HK-2 (cell line): ENCODE results near the gene SMIM35.

Experiments
- DNase-seq: peaks from one replicate; pipeline ENCODE4 v3.0.0-alpha.2; 2018; ENCODE audit not compliant: unreplicated experiment

SMIM35 gene

DNA sequence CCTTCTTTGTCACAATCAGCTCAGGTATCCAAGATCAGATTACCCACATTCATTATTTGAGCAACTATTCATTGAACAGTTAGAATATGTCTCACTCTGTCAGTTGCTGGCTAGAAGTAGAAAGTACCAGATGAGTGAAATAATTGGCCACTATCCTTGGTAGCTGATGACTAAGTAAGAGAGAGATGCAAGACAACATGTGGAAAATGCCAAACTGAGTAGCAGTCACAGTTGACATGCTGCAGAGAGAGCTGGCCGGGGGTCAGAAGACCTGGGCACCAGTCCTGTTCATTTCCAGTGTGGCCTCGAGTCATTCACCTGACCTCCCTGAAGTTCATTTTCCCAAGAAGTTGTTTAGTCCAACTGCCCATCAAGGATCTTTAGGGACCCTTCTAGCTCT lies 22.5 kb upstream of the SMIM35 start:
- DNase-seq = no peak

DNA sequence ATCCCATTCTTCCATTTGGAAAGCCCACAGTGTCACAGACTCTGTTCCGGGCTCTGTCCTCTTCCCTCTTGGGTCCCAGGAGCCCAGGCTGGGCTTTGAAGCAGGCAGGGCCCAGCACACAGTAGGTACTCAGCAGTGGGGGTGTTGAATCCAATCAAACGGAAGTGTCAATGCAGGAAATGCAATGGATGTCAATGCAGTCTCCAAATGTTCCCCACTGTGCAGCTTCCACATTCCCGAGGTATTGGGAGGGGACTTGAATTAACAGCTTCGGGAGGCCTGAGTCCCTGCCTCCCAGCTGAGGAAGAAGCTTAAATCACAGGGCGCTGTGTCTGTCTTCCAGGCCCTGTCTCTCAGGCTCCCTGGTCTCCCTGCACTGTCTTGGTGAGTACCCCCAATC lies 21.8 kb upstream of the SMIM35 start:
- DNase-seq = no peak

DNA sequence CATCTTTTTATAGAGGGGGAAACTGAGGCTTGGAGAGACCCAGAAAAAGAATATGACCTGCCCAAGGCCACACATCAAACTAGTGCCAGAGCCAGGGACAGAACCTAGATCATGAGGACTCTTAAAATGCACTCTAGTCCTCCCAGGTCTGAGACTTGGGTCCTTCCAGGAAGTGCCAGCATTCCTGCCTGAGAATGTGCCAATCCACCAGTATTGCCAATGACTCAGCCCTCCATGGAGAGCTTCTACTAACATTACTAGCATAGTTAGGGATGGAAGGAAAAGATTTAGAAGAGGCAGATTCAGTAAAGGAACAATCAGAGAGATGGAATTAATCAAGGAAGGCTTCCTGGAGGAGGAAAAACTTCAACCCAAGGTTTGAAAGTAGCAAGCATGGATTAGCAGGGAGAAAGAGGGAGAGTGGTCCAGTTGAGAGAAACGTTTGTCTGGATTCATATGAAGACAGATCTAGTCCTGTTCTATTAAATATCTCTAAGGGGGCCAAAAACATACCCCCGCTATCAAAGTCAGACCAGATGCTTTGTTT lies 20.1 kb upstream of the SMIM35 start:
- no peak for DNase-seq

DNA sequence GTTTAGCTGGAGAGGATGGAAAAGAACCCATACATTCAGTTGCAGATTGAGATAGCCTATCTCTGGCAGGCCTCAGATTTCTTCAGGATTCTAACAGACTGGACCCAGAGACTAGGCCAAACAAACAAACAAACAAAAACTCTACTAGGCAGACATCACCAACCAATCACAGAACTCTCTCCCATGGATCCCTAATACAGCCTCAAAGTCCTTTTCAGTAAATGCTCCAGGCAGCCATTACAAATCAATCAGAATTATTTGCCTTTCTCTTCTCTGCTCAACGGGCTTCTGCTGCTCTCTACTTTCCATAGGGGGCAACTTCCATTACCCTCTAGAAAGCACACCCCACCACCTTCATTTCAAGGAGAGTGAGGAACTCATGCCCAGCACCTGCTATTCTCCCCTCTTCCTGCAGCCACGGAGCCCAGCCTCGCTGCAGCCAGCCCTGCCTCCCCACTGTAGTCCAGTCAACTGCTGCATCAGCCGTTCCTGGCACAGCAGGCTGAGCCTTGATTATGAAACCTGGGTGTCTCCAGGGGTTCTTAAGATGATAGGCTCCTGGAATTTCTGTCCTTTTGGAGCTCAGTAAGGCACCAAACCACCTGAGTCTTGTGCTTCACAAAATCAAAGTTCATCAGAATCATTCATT lies 19.0 kb upstream of the SMIM35 start:
- DNase-seq = no peak

DNA sequence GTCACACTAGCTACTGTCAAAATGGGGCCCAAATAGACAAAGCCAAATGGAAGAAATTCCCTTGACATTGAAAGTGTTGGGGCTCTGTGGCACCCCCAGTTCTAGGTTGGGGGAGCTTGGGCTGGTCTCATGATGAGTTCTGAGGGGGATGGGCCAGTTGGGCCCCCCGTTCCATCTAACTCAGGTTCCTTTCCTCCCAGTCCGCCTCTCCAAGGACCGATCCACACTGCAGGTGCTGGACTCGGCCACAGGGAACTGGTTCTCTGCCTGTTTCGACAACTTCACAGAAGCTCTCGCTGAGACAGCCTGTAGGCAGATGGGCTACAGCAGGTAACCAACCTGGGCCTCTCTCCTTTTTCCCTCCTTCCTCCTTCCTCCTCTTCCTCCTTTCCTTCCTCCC lies 17.7 kb upstream of the SMIM35 start:
- DNase-seq = no peak

DNA sequence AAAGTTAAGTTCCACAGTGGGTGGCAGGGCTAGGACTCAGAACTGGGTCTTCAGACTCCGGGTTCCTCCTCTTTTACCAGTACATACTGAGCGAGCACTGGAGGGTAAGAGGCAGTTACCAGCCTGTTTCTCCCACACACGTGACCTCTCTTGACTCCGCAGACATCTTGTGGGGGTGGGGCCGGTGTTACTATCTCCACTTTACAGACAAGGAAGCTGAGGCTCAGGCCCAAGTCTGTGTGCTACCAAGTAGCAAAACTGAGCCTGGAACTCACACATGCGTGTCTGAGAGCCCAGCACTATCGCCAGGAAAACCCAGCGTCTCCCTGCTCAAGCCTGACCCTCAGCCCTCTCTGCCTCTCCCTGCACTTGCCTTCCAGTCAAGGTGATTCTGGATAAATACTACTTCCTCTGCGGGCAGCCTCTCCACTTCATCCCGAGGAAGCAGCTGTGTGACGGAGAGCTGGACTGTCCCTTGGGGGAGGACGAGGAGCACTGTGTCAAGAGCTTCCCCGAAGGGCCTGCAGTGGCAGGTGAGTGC lies 16.0 kb upstream of the SMIM35 start:
- DNase-seq = no peak

DNA sequence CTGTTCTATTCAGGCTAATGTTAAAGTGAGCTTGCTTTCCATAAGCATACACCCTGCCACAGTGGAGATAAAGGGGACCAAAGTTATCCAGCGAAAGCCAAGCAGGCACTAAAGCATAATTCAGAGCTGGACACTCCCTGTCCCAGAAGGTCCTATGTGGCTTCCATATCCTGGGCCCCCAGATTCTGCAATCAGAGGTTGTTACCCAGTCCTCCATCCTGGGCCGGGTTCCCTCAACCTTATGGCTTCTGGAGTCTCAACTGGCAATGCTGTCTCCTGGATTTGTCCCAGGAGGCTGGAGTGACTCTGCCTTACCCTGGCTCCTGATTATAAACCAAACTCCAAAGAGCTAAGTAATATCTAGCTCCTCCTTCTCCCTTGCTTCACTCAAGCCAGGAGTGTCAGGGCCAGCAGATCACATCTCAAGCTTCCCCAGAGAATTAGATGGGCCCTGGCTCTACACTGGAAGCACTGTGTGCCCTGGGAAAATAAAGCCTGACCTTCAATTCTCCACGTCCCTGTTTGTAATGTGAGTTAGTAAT lies 14.0 kb upstream of the SMIM35 start:
- DNase-seq = no peak

DNA sequence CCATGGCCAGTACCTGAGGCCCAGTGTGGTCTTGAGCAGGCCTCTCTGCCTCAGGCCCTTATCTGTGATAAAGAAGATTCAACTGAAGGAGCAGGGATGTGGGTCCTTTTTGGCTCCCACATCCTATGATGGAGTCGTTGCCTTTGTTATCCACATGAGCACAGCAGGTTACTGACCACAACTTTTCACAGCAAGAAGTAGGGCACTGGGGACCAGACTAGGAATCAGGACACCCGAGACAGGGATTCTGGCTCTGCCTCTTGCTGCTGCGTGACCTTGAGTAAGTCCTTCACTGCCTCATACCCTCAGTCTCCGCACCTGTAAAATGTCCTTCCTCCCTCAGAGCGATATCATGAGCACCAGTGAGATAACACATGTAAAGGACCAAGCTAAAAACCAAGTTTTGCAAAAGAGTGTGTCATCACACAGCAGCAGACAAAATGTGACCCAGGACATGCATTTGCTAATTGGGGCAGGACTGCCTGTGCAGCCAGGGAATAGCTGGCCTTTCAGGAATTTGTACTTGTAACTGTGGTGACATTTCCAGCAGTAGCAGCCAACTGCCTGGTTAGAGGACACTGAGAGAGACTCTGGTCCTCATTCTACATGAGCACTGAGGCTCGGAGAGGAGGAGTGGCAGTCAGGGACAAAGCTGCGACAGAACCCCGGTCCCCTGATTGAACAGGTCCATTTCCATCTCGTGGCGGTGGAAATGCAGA lies 13.2 kb upstream of the SMIM35 start:
- DNase-seq = no peak

DNA sequence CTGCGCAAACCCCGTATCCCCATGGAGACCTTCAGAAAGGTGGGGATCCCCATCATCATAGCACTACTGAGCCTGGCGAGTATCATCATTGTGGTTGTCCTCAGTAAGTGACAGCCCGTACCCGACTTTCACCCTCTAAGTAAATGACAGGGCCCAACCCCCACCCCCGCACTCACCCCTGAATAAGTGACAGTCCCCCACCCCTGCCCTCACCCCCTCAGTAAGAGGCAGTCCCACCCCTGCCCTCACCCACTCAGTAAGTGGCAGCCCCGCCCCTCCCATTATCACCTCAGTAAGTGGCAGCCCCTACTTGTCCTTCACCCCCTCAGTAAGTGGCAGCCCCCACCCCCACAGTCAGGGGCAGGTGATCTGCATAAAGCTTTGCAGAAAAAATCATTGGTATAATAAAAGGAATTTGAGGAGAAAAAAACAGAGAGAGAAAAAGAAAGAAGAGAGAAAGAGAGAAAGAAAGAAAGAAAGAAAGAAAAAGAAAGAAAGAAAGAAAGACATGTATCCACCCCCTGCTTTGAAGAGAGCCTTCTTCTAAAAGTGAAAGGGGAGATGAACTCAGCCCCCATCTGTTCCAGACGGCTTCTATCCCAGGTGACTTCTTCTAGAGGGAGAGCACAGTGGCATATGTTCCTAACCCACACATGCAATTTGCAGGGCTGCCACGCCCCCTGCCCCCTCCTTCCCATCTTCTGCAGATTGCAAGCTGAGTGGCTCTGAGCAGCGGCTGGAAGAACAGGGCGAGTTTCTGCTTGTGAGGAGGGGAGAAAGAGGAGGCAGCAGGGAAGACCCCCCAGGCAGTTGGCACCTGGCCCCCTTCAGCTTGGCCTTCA lies 12.5 kb upstream of the SMIM35 start:
- no peak for DNase-seq

DNA sequence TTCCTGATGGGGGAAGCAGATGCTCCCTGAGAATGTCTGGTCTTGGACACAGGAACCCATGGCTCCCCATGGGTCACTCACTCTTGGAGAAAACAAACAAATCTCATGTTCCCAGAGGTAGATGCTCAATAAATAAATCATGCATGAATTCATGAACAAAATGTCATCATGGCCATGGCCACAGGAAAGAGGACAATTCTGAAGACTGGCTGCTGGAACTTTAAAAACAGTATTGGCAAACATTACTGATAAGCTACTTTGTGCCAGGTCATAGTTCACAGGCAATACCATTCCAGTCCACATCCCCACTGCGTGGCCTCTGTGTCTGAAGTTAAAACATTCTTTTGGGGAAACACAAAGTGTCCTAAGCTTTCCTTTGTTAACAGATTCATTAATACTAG lies 9.2 kb upstream of the SMIM35 start:
- no peak for DNase-seq

DNA sequence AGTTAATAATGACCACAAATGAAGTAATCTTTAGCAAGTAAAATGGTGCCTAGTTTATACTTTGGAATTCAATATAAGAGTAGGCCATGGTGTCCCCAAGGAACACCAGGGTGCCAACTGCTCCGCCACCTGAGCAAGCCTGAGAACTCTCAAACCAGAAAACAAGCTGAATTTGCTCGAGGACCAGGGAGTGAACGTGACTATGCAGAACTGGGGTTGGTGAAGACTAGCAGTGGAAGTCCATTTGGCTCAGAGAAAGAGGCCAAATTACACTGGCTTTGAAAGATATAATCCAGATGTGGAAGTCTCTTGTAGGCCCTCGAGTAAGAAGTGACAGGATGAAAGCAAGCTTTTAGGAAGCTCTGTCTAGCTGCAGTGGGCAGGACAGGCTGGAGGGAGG lies 8.7 kb upstream of the SMIM35 start:
- no peak for DNase-seq

DNA sequence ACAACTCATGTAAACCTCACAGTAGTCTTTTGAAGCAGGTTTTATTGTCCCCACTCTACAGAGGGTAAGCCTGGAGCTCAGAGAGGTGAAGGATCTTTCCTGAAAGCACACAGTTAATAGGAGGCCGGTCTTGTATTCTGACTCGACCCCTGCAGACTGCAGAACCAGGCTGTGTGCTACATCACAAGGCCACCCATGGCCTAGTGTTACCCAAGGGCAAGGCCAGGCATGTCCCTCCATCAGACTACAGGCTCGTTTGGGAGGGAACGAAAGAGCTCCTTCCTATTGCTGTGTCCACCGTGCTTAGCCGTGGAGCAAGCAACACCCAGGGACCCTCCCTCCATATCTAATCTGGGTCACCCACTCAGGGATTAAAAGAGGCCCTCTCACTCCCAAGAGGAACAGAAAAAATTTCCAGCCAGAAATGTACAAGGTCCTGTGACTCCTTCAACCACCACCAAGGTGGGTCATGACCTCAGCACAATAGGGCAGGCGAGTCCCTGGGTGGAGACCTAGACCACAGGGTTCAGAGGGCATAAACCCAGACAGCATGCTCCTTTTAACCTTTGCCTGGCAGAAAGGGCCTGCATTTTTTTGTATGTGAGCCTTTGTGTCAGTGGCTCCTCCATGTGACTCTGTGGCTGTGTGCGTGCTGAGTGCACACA lies 6.3 kb upstream of the SMIM35 start:
- DNase-seq = no peak

DNA sequence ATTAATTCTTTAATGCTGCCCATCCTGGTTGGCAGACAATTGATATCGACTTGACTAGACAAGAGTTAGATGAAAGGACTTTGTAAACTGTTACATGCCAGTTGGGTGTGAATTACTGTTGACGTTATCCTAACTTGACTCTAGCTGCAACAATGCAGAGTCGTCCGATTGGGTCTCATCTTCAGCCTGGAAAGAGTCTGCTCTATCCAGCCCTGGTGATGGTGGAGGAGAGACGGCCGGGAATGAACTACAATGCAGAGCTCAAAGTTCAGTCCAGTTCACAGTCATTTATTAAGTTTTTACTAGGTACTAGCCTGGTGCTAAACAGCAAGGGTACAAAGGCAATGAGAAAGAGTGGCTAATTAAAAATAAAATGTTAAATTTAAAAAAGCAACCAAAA lies 4.9 kb upstream of the SMIM35 start:
- DNase-seq = no peak

DNA sequence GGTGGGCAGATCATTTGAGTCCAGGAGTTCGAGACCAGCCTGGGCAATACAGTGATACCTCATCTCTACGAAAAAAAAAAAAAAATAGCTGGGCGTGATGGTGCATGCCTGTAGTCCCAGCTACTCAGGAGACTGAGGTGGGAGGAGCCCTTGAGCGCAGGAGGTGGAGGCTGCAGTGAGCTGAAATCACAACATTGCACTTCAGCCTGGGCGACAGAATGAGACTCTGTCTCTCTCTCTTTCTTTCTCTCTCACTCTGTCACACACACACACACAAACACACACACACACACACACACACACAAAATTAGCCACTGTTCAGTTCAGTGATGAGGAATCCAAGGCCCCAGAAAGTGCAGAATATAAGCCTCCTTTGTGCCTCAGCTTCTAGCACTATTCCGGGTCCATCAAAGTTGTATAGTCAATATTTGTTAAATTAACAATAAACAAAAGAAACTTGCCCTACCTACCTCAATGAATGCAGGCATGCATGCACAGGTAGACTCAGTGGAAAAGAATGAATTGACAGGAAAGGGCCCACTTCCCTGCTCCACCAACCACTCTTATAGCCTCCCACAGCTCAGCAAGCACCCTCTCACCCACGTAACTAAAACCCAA lies 3.9 kb upstream of the SMIM35 start:
- DNase-seq = no peak

DNA sequence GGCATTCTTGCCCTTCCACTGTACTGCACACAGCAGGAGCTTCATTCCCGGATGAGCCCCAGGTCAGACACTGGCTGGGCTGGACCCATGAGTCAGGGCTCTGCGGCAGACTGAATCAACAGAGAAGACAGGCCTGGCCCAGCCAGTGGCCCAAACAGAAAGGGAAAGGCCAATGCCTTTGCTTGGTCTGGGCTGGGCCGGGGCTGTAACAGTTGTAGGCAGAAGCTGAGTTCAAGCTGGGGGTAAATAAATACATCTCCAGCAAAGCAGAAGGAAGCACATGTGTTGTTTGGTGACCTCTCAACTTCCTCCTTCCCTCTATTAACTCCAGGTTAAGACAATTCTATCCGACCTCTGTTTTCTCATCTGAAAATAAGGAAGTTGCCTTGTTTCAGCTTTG lies 1.8 kb upstream of the SMIM35 start:
- DNase-seq = no peak

DNA sequence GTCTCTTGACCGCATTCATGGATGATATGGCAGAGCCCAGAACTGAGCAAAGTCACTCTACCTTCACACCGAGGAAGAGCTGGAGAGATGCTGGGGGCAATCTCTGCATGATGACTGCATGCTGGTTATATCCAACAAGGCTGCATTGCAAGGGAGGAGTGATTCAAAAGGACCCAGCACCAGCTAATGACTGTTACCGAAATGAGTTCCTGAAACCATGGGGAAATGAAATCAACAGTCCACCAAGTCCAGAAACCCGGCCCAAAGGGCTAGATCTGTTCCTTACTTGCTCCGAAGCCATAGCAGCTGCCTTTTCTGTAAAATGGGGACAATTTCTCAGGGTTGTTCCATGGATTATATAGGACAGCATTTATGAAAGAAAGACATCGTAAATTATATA lies 1.2 kb upstream of the SMIM35 start:
- no peak for DNase-seq

DNA sequence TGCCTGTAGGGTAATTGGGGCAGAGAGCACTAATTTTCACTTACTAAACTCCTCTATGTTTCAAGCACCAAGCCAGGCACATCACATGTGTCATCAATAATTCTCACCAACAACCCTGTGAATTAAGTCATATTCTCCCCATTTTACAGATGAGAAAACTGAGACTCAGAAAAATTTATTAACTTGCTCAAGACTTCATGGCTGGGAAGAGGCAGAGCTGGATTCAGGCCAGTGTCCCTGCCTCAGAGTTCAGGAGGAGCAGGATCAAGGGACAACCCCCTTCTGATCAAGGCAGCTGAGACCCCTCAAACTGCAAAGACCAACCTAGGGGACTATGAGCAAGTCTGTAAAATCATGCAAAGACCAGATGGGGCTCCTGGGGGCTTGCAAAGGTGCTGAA lies 2.1 kb downstream of the SMIM35 start:
- no peak for DNase-seq

DNA sequence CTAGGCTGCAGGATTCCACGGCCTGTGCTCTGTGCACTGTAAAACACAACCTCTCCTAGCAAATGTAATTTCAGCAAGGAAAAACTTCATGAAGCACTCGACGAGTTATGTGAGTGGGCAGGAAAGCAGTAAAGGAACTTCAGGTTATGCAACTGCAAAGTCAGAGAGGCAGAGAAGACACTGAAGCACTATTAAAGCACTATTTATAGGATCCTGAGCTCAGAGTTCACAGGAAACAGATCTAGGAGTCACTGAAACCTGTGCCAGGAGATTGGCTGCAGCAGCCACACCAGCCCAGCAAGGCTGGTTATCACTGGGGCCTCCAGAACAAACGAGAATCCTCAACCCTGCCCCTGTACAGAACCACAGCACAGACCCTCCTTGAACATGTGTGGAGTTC lies 2.5 kb downstream of the SMIM35 start:
- no peak for DNase-seq

DNA sequence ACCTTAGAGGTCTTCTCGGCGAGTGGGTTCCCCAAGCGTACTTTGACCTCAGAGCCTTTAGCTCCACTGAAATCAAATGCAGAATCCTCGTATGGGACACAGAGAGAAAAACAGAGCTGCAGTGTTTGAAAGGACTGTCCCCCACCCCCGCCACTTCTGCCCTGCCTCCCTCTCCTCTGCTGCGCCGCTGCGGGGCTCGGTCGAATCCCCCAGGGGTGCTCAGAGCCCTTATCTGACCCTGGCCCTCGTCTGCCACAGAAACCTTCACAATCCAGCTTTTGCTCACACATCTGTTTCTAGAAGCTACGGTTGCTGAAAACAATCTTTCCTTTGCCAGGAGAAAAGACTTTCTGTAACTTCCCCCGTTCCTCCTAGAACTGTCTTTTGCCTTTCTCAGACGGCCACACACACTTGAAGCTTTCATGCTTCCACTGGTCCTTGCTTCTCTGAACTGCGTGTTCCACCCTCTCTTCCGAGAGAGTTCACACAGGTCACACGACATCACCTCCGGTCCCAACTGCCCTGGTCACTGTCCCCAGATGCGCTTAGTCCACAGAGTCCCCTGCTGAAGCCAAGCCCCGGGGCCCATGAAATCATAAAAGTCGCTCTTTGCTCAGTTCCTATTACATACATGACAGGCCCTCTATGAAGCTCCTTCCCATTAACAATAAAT lies 3.7 kb downstream of the SMIM35 start:
- no peak for DNase-seq

DNA sequence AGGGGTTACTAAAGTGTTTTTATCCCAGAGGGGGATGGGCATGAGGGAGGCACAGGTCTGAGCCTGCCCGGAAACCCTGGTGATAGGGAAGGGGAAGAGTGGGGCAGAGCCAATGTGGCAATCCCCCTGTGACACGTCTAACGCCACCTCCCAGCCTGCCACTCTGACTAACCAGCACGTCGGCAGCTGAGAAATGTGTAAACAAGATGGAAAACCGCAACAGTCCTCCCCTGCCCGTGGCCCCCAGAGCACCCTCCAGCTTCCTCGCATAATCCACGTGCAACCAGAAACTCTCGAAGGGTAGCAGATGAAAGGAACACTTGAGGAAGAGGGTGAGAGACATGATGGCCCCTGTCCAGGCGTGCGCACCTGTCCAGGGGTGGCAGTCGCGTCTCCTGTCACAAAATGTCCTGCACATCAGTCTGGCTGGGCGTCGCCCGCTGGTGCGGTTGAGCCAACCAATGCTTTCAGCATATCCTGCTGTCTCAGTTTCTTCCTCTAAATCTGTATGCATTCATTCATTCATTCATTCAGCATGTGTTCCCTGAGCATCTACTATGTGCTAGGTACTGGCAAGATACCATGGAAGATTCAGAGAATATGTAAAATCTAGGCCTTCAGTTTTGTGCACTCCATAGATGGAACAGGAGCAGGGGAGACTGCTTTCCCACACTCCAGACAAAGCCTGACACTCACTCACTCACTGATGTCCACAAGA lies 5.4 kb downstream of the SMIM35 start:
- no peak for DNase-seq
